DND-41 (cell line): ENCODE measurements around the gene GPX1.
A peak's percentile ranks its signal among the peaks of the same experiment; 100 is the strongest.

Source experiments
- ATAC-seq: fragments of 200-7000 bp; cut with Tn5 transposase; 3 replicates; pipeline ENCODE4 v1.9.1; 2021; ENCODE audit warnings: low read depth; ENCODE audit not compliant: insufficient read depth
- DNase-seq: peaks from one replicate; pipeline ENCODE4 v3.0.0-alpha.2; 2020
- H2AFZ ChIP-seq: 2 replicates; pipeline ENCODE4 v1.6.0; 2012; ENCODE audit warnings: low read depth, low read length
- H3K27ac ChIP-seq: 2 replicates; pipeline ENCODE4 v1.5.1; 2012; ENCODE audit warnings: low read length, inconsistent platforms
- H3K27me3 ChIP-seq: fragments of 200-600 bp; sonication (generic); 2 replicates; pipeline ENCODE4 v1.6.0; 2012; ENCODE audit warnings: low read length, mild to moderate bottlenecking, inconsistent platforms; ENCODE audit not compliant: insufficient read depth, poor library complexity
- H3K36me3 ChIP-seq: 2 replicates; pipeline ENCODE4 v1.5.1; 2012; ENCODE audit warnings: low read length, inconsistent platforms; ENCODE audit not compliant: insufficient read depth
- H3K4me1 ChIP-seq: 2 replicates; pipeline ENCODE4 v1.5.1; 2012; ENCODE audit warnings: mild to moderate bottlenecking, low read length; ENCODE audit not compliant: insufficient read depth
- H3K4me2 ChIP-seq: 2 replicates; pipeline ENCODE4 v1.6.0; 2012; ENCODE audit warnings: mild to moderate bottlenecking, moderate library complexity, low read length, inconsistent platforms; ENCODE audit not compliant: insufficient read depth
- H3K4me3 ChIP-seq, 2 experiments: fragments of 200-600 bp in 1 of 2; shearing (Covaris generic) in 1 of 2; 2 replicates each; pipeline ENCODE4 v1.5.1; 2012 to 2016; ENCODE audit warnings: inconsistent platforms in 2 of 2, low read length in 2 of 2, mild to moderate bottlenecking in 2 of 2, low read depth in 1 of 2, moderate library complexity in 1 of 2
- H3K79me2 ChIP-seq: 2 replicates; pipeline ENCODE4 v1.6.0; 2012; ENCODE audit warnings: low read length, inconsistent platforms; ENCODE audit not compliant: insufficient read depth
- H3K9ac ChIP-seq: 2 replicates; pipeline ENCODE4 v1.6.0; 2012; ENCODE audit warnings: low read depth, mild to moderate bottlenecking, inconsistent platforms, low read length, moderate library complexity
- H3K9me3 ChIP-seq: 2 replicates; pipeline ENCODE4 v1.5.1; 2012; ENCODE audit warnings: low read length, moderate library complexity, mild to moderate bottlenecking, inconsistent platforms; ENCODE audit not compliant: insufficient read depth, severe bottlenecking
- H4K20me1 ChIP-seq: 2 replicates; pipeline ENCODE4 v1.6.0; 2012; ENCODE audit warnings: low read length; ENCODE audit not compliant: insufficient read depth
- CTCF ChIP-seq: IDR thresholded peaks from 2 replicates; pipeline ENCODE4 v1.5.1; 2012; ENCODE audit warnings: borderline replicate concordance, low read length, moderate library complexity, mild to moderate bottlenecking; ENCODE audit not compliant: poor library complexity, severe bottlenecking; ENCODE audit errors: extremely low read depth
- EZH2 ChIP-seq: IDR thresholded peaks from 3 replicates; pipeline ENCODE4 v1.6.1; 2012; ENCODE audit warnings: borderline replicate concordance, low read depth, mild to moderate bottlenecking, moderate library complexity, low read length, inconsistent platforms; ENCODE audit not compliant: severe bottlenecking

Gene GPX1

GRCh38 chr3:49370585-49371290, 12.6 kb upstream of the GPX1 start:
- peaks cover 96% of the 10 kb centered on the region for H3K79me2 ChIP-seq
- H3K4me1 ChIP-seq: no peaks in the 10 kb centered on the region
- no peaks in the 10 kb centered on the region for H3K9me3 ChIP-seq
- no peak overlapping the region for H3K4me2 ChIP-seq
- no peak overlapping the region for H3K9ac ChIP-seq
- H3K27ac ChIP-seq: no peak overlapping the region
- no peaks in the 10 kb centered on the region for H3K27me3 ChIP-seq
- H3K4me3 ChIP-seq: no peak overlapping the region
- no peak for ATAC-seq
- peaks cover 95% of the 10 kb centered on the region for H3K36me3 ChIP-seq
- TF ChIP-seq EZH2 (no peak), CTCF (no peak)
- peaks cover 71% of the 10 kb centered on the region for H4K20me1 ChIP-seq
- no peak overlapping the region for H2AFZ ChIP-seq
- DNase-seq: no peak

GRCh38 chr3:49362561-49362960, 4.4 kb upstream of the GPX1 start:
- Histone ChIP-seq H3K27me3 (no peaks in the 10 kb centered on the region), H3K79me2 (peaks cover 60% of the 10 kb centered on the region), H3K4me3 (no peak overlapping the region), H3K9ac (no peak overlapping the region), H3K4me2 (no peak overlapping the region), H2AFZ (no peak overlapping the region), H4K20me1 (peaks cover 16% of the 10 kb centered on the region), H3K9me3 (no peaks in the 10 kb centered on the region), H3K36me3 (peaks cover 82% of the 10 kb centered on the region), H3K4me1 (peaks cover 51% of the 10 kb centered on the region), H3K27ac (0 out of 2 replicates have a peak overlapping the region, but pooled peaks have one; percentile 13)
- TF ChIP-seq EZH2 (no peak), CTCF (no peak)
- DNase-seq (no peak), ATAC-seq (no peak)

GRCh38 chr3:49359623-49360022, 1.5 kb upstream of the GPX1 start:
- Histone ChIP-seq H3K4me3 (peak overlapping the region in 1 of 2 experiments; percentile 79; a peak in 2 of 4 replicates), H3K79me2 (peaks cover 44% of the 10 kb centered on the region), H3K27ac (peak overlapping the region; percentile 80), H3K9ac (peak overlapping the region; percentile 70), H3K9me3 (no peaks in the 10 kb centered on the region), H3K27me3 (no peaks in the 10 kb centered on the region), H4K20me1 (peaks cover 11% of the 10 kb centered on the region), H3K4me1 (peaks cover 64% of the 10 kb centered on the region), H2AFZ (no peak overlapping the region), H3K4me2 (peak overlapping the region; percentile 99), H3K36me3 (peaks cover 68% of the 10 kb centered on the region)
- DNase-seq: no peak
- no peak for TF ChIP-seq EZH2
- TF ChIP-seq CTCF: no peak
- no peak for ATAC-seq

- H2AFZ ChIP-seq: peak overlapping the region; percentile 63; the same call in 1 of the 2 replicates
Observed at GRCh38 chr3:49358884-49359225, 702 bp upstream of the GPX1 start.

More at GRCh38 chr3:49358884-49359225, 702 bp upstream of the GPX1 start:
- Histone ChIP-seq H3K9ac (peak overlapping the region; percentile 70), H3K9me3 (no peaks in the 10 kb centered on the region), H3K4me2 (peak overlapping the region; percentile 99), H4K20me1 (peaks cover 8% of the 10 kb centered on the region), H3K4me1 (peaks cover 63% of the 10 kb centered on the region), H3K4me3 (peak overlapping the region; percentile 60 to 79; a peak in 3 of 4 replicates), H3K36me3 (peaks cover 64% of the 10 kb centered on the region), H3K27me3 (no peaks in the 10 kb centered on the region), H3K27ac (peak overlapping the region; percentile 80), H3K79me2 (peaks cover 40% of the 10 kb centered on the region)
- ATAC-seq (peak; percentile 29), DNase-seq (no peak)
- no peak for TF ChIP-seq CTCF
- TF ChIP-seq EZH2: no peak
